SK-N-SH (cell line): ENCODE data around the gene CA5B.

ENCODE experiments used
- ELF1 ChIP-seq: IDR thresholded peaks from 2 replicates; pipeline ENCODE4 v1.4.0; 2012
- EP300 ChIP-seq, 2 experiments: IDR thresholded peaks; 2 replicates each; pipeline versions ENCODE4 v1.4.0 to v1.6.1; 2012; ENCODE audit warnings: borderline replicate concordance in 1 of 2, low read depth in 1 of 2, low read length in 1 of 2
- FOSL2 ChIP-seq: IDR thresholded peaks from 2 replicates; pipeline ENCODE4 v1.4.0; 2012; ENCODE audit warnings: low read depth, mild to moderate bottlenecking, moderate library complexity, borderline replicate concordance
- GABPA ChIP-seq: IDR thresholded peaks from 2 replicates; pipeline ENCODE4 v1.4.0; 2012; ENCODE audit warnings: low read depth, mild to moderate bottlenecking
- MEF2A ChIP-seq: IDR thresholded peaks from 2 replicates; pipeline ENCODE4 v1.4.0; 2012; ENCODE audit warnings: low read depth, borderline replicate concordance
- MXI1 ChIP-seq: IDR thresholded peaks from 2 replicates; pipeline ENCODE4 v1.6.1; 2012; ENCODE audit warnings: mild to moderate bottlenecking, low read depth, low read length, improper control_type of control experiment
- POLR2AphosphoS5 ChIP-seq: IDR thresholded peaks from 2 replicates; pipeline ENCODE4 v1.6.1; 2012; ENCODE audit warnings: low read depth, low read length
- SMC3 ChIP-seq: IDR thresholded peaks from 2 replicates; pipeline ENCODE4 v1.6.1; 2012; ENCODE audit warnings: low read depth, low read length, improper control_type of control experiment
- TAF1 ChIP-seq: IDR thresholded peaks from 2 replicates; pipeline ENCODE4 v1.6.1; 2012; ENCODE audit warnings: low read depth, mild to moderate bottlenecking, low read length, moderate library complexity, borderline replicate concordance
- YY1 ChIP-seq: IDR thresholded peaks from 2 replicates; pipeline ENCODE4 v1.4.0; 2012; ENCODE audit warnings: low read depth, mild to moderate bottlenecking
- TF ChIP-seq, protein P1 (sequence below): fragments of 200-600 bp; sonication (generic); IDR thresholded peaks from 2 replicates; pipeline ENCODE4 v1.6.1; 2017; ENCODE audit warnings: antibody characterized with exemption, mild to moderate bottlenecking, moderate library complexity
- TF ChIP-seq, protein P2 (sequence below): IDR thresholded peaks from 2 replicates; pipeline ENCODE4 v1.6.1; 2012; ENCODE audit warnings: mild to moderate bottlenecking, low read depth, low read length, moderate library complexity
- TF ChIP-seq, protein P3 (sequence below): fragments of 150-350 bp; IDR thresholded peaks from 2 replicates; pipeline ENCODE4 v1.6.1; 2016; ENCODE audit warnings: mild to moderate bottlenecking, low read depth, low read length

DNA sequence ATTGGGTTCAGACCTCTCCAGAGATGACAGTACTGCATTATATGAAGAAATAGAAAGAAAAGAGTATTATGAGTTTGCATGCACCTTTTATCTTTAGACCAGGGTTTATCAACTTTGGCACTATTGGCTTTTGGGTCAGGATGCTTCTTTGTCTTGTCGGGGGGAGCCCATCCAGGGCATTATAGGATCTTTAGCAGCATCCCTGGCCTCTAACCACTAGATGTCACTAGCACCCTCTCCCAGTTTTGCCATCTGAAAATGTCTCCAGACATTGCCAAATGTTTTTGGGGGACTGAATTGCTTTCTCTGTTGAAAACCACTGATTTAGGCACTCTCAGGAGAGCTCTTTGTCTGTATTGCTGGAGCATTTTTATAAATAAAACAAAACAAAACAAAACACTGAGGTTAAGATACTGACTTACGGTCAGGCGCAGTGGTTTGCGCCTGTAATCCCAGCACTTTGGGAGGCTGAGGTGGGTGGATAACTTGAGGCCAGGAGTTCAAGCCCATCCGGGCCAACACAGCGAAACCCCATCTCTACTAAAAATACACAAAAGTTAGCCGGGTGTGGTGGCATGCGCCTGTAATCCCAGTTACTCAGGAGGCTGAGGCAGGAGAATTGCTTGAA is 23.6 kb downstream of the CA5B start:
- TF ChIP-seq, protein P1, sequence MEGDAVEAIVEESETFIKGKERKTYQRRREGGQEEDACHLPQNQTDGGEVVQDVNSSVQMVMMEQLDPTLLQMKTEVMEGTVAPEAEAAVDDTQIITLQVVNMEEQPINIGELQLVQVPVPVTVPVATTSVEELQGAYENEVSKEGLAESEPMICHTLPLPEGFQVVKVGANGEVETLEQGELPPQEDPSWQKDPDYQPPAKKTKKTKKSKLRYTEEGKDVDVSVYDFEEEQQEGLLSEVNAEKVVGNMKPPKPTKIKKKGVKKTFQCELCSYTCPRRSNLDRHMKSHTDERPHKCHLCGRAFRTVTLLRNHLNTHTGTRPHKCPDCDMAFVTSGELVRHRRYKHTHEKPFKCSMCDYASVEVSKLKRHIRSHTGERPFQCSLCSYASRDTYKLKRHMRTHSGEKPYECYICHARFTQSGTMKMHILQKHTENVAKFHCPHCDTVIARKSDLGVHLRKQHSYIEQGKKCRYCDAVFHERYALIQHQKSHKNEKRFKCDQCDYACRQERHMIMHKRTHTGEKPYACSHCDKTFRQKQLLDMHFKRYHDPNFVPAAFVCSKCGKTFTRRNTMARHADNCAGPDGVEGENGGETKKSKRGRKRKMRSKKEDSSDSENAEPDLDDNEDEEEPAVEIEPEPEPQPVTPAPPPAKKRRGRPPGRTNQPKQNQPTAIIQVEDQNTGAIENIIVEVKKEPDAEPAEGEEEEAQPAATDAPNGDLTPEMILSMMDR: peak; percentile 90
- no peak for TF ChIP-seq MXI1
- TF ChIP-seq POLR2AphosphoS5: no peak
- TF ChIP-seq ELF1: no peak
- TF ChIP-seq, protein P2, sequence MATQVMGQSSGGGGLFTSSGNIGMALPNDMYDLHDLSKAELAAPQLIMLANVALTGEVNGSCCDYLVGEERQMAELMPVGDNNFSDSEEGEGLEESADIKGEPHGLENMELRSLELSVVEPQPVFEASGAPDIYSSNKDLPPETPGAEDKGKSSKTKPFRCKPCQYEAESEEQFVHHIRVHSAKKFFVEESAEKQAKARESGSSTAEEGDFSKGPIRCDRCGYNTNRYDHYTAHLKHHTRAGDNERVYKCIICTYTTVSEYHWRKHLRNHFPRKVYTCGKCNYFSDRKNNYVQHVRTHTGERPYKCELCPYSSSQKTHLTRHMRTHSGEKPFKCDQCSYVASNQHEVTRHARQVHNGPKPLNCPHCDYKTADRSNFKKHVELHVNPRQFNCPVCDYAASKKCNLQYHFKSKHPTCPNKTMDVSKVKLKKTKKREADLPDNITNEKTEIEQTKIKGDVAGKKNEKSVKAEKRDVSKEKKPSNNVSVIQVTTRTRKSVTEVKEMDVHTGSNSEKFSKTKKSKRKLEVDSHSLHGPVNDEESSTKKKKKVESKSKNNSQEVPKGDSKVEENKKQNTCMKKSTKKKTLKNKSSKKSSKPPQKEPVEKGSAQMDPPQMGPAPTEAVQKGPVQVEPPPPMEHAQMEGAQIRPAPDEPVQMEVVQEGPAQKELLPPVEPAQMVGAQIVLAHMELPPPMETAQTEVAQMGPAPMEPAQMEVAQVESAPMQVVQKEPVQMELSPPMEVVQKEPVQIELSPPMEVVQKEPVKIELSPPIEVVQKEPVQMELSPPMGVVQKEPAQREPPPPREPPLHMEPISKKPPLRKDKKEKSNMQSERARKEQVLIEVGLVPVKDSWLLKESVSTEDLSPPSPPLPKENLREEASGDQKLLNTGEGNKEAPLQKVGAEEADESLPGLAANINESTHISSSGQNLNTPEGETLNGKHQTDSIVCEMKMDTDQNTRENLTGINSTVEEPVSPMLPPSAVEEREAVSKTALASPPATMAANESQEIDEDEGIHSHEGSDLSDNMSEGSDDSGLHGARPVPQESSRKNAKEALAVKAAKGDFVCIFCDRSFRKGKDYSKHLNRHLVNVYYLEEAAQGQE: no peak
- no peak for TF ChIP-seq EP300 (IDR thresholded peaks at IDR 0.05; ENCODE audit: borderline replicate concordance in 1 of 2, low read depth in 1 of 2, low read length in 1 of 2)
- no peak for TF ChIP-seq GABPA
- TF ChIP-seq, protein P3, sequence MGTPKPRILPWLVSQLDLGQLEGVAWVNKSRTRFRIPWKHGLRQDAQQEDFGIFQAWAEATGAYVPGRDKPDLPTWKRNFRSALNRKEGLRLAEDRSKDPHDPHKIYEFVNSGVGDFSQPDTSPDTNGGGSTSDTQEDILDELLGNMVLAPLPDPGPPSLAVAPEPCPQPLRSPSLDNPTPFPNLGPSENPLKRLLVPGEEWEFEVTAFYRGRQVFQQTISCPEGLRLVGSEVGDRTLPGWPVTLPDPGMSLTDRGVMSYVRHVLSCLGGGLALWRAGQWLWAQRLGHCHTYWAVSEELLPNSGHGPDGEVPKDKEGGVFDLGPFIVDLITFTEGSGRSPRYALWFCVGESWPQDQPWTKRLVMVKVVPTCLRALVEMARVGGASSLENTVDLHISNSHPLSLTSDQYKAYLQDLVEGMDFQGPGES: no peak
- no peak for TF ChIP-seq FOSL2
- TF ChIP-seq YY1: no peak
- no peak for TF ChIP-seq MEF2A
- TF ChIP-seq TAF1: no peak
- peak; percentile 55 for TF ChIP-seq SMC3
